Subcutaneous adipose tissue (tissue), 4 donors: ENCODE results near the gene PRND. TPM values are rescaled to one million over a fixed set of nuclear protein-coding genes. Genes with fewer than 3 reads are reported as not detected.

ENCODE experiments used
- CTCF ChIP-seq: fragments of 450-650 bp; IDR thresholded peaks from one replicate; pipeline ENCODE4 v1.5.1; 2016; ENCODE audit warnings: low read depth, mild to moderate bottlenecking, control low read depth, antibody characterized with exemption, moderate library complexity
- total RNA-seq, 4 donors: library from RNA; depleted of rRNA; stranded (reverse); fragments of >200 nt; gene quantifications; one replicate each; pipeline ENCODE4 v1.1.0, GENCODE V29; 2016

The PRND gene
- total RNA-seq: not detected

- no peak for TF ChIP-seq CTCF
These were observed at the start of gene PRND for GRCh38 chr20:4721719-4722118. Gene PRND, plus strand, starts transcription at chr20:4721909. Its CDS starts 2,643 bp downstream, at chr20:4724552.

- TF ChIP-seq CTCF: no peak
These were observed 48.8 kb upstream of the PRND start for GRCh38 chr20:4672948-4673347.

- no peak for TF ChIP-seq CTCF
These were observed 48.2 kb upstream of the PRND start for GRCh38 chr20:4673371-4674001.

- TF ChIP-seq CTCF: no peak
These were observed 47.0 kb upstream of the PRND start for GRCh38 chr20:4674672-4675071.

GRCh38 chr20:4677846-4678245 lies 43.9 kb upstream of the PRND start:
- no peak for TF ChIP-seq CTCF

- no peak for TF ChIP-seq CTCF
These were observed 40.3 kb upstream of the PRND start for GRCh38 chr20:4681401-4681800.

GRCh38 chr20:4681991-4682401 lies 39.7 kb upstream of the PRND start:
- TF ChIP-seq CTCF: no peak
